ENCODE results near the gene GMEB2.

DNA sequence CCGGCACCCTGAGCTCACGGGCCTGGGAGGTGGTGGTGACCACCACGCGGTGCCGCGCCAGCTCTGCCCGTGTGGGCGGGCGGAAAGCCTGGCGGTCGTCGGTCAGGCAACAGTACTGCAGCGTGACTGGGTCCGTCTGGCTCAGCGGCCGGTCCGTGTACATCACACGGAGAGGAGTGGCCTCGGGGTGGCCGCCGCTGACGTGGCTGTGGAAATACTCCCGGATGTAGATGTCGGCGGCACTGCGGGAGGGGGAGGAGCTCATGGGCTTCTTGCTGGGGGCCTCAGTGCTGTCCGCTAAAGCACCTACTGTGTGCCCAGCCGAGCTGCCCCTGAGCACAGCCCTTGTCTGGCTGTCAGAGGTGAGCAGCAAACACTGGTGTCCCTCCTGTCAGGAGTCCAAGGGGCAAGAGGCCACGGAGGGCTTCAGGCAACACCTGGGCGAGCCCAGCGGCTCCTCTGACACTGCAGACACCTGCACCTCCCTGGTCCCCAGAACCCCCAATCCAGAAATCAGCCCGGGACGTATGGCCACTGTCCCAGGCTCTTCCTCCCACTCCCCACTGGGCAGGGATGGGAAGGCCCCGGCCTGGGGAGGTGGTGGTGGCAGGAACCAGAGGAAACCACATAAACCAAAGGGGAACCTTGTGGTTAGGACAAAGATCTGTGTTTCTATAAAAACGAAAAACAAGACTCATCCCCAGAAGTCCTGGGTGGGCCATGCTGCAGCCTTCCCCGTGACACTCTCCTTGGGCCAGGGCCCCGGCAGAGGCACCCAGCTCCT, 59.3 kb downstream of the GMEB2 start:
- TF ChIP-seq, protein P1, sequence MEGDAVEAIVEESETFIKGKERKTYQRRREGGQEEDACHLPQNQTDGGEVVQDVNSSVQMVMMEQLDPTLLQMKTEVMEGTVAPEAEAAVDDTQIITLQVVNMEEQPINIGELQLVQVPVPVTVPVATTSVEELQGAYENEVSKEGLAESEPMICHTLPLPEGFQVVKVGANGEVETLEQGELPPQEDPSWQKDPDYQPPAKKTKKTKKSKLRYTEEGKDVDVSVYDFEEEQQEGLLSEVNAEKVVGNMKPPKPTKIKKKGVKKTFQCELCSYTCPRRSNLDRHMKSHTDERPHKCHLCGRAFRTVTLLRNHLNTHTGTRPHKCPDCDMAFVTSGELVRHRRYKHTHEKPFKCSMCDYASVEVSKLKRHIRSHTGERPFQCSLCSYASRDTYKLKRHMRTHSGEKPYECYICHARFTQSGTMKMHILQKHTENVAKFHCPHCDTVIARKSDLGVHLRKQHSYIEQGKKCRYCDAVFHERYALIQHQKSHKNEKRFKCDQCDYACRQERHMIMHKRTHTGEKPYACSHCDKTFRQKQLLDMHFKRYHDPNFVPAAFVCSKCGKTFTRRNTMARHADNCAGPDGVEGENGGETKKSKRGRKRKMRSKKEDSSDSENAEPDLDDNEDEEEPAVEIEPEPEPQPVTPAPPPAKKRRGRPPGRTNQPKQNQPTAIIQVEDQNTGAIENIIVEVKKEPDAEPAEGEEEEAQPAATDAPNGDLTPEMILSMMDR (IDR thresholded peaks at IDR 0.05) = no peak
- no peak for TF ChIP-seq ZFX (IDR thresholded peaks at IDR 0.05; ENCODE audit: borderline replicate concordance)

Measured in 22Rv1 (cell line).